A549 (cell line): ENCODE measurements around the gene B3GLCT.

ENCODE experiments used
- EP300 ChIP-seq, 2 experiments: fragments of >200 bp; sonication (Bioruptor Twin); formaldehyde crosslinking; IDR thresholded peaks; 2 replicates in 1 of 2; 3 replicates in 1 of 2; pipeline ENCODE4 v1.6.1; 2016 to 2017
- RARB ChIP-seq: fragments of 250-450 bp; sonication (Bioruptor Pico); IDR thresholded peaks from 2 replicates; pipeline ENCODE4 v1.8.0; 2021; ENCODE audit warnings: mild to moderate bottlenecking, moderate library complexity
- RNF2 ChIP-seq: fragments of 200-600 bp; sonication (generic); IDR thresholded peaks from 2 replicates; pipeline ENCODE4 v1.6.1; 2016; ENCODE audit warnings: low read depth, mild to moderate bottlenecking, antibody characterized with exemption, moderate library complexity, borderline replicate concordance
- SREBF2 ChIP-seq: fragments of 450-650 bp; IDR thresholded peaks from 2 replicates; pipeline ENCODE4 v1.6.1; 2014; ENCODE audit warnings: mild to moderate bottlenecking, moderate library complexity
- TF ChIP-seq, protein P1 (sequence below): fragments of >200 bp; sonication (Bioruptor Twin); formaldehyde crosslinking; IDR thresholded peaks from 3 replicates; pipeline ENCODE4 v1.5.1; 2016
- TF ChIP-seq, protein P2 (sequence below): fragments of 200-600 bp; sonication (generic); IDR thresholded peaks from 2 replicates; pipeline ENCODE4 v1.6.1; 2016; ENCODE audit warnings: antibody characterized with exemption, mild to moderate bottlenecking, moderate library complexity
- TF ChIP-seq, protein P3 (sequence below): fragments of 150-350 bp; IDR thresholded peaks from 2 replicates; pipeline ENCODE4 v1.6.1; 2014; ENCODE audit warnings: low read depth, mild to moderate bottlenecking, low read length

DNA sequence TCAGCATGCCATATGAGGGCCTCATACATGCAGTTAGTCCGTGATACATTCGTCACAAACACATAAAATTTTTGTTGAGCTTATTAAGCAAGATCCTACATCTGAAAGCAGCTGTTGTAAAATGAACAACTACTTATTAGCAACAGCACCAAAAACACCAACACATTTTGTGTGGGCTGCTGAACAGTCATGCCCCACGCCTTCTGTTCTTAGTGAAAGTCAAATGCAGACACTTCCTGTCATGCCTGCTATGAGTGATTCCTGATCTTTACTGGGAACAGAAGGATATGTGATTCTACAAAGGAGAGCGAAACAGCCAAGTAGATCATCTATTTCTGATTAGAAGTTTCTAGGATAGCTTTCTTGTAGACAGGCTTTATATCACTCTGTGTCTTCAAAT is 4.2 kb upstream of the B3GLCT start:
- TF ChIP-seq, protein P1, sequence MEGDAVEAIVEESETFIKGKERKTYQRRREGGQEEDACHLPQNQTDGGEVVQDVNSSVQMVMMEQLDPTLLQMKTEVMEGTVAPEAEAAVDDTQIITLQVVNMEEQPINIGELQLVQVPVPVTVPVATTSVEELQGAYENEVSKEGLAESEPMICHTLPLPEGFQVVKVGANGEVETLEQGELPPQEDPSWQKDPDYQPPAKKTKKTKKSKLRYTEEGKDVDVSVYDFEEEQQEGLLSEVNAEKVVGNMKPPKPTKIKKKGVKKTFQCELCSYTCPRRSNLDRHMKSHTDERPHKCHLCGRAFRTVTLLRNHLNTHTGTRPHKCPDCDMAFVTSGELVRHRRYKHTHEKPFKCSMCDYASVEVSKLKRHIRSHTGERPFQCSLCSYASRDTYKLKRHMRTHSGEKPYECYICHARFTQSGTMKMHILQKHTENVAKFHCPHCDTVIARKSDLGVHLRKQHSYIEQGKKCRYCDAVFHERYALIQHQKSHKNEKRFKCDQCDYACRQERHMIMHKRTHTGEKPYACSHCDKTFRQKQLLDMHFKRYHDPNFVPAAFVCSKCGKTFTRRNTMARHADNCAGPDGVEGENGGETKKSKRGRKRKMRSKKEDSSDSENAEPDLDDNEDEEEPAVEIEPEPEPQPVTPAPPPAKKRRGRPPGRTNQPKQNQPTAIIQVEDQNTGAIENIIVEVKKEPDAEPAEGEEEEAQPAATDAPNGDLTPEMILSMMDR: no peak
- TF ChIP-seq SREBF2 (no peak), RNF2 (no peak), EP300 (IDR thresholded peaks at IDR 0.05) (no peak), RARB (CRISPR knock-in tag) (no peak)
- TF ChIP-seq, protein P2, sequence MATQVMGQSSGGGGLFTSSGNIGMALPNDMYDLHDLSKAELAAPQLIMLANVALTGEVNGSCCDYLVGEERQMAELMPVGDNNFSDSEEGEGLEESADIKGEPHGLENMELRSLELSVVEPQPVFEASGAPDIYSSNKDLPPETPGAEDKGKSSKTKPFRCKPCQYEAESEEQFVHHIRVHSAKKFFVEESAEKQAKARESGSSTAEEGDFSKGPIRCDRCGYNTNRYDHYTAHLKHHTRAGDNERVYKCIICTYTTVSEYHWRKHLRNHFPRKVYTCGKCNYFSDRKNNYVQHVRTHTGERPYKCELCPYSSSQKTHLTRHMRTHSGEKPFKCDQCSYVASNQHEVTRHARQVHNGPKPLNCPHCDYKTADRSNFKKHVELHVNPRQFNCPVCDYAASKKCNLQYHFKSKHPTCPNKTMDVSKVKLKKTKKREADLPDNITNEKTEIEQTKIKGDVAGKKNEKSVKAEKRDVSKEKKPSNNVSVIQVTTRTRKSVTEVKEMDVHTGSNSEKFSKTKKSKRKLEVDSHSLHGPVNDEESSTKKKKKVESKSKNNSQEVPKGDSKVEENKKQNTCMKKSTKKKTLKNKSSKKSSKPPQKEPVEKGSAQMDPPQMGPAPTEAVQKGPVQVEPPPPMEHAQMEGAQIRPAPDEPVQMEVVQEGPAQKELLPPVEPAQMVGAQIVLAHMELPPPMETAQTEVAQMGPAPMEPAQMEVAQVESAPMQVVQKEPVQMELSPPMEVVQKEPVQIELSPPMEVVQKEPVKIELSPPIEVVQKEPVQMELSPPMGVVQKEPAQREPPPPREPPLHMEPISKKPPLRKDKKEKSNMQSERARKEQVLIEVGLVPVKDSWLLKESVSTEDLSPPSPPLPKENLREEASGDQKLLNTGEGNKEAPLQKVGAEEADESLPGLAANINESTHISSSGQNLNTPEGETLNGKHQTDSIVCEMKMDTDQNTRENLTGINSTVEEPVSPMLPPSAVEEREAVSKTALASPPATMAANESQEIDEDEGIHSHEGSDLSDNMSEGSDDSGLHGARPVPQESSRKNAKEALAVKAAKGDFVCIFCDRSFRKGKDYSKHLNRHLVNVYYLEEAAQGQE: no peak
- TF ChIP-seq, protein P3, sequence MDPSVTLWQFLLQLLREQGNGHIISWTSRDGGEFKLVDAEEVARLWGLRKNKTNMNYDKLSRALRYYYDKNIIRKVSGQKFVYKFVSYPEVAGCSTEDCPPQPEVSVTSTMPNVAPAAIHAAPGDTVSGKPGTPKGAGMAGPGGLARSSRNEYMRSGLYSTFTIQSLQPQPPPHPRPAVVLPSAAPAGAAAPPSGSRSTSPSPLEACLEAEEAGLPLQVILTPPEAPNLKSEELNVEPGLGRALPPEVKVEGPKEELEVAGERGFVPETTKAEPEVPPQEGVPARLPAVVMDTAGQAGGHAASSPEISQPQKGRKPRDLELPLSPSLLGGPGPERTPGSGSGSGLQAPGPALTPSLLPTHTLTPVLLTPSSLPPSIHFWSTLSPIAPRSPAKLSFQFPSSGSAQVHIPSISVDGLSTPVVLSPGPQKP: no peak
